Heart left ventricle (tissue), 13 donors: Measurements from ENCODE around the gene FAM241A.
A peak's percentile ranks its signal among the peaks of the same experiment; 100 is the strongest.

Experiments
- POLR2A ChIP-seq, 2 donors: fragments of 450-650 bp; IDR thresholded peaks; one replicate each; pipeline ENCODE4 v1.6.1; 2017; ENCODE audit warnings: antibody characterized with exemption in 2 of 2, mild to moderate bottlenecking in 2 of 2, moderate library complexity in 2 of 2
- TF ChIP-seq, protein P1 (sequence below), 12 donors: fragments of 200-600 bp; sonication (generic) in 4 of 12; IDR thresholded peaks; one replicate each; pipeline versions ENCODE4 v1.5.0 to v1.8.0; 2018 to 2022; ENCODE audit warnings: antibody characterized with exemption in 12 of 12, mild to moderate bottlenecking in 5 of 12
- donor health status: ischemic (EF 13 %, LVEDD 7.1; RV severe dilation, severe dysfunction).
- donor health status: DM: no; HTN: yes; CAD: no.
- donor health status: DM: no; HTN: no; CAD: no.
- donor health status: ischemic (EF 25% LVEDD 6.9; RV normal size, moderate dysfunction).
- donor health status: ischemic (EF 25% LVEDD 5.7; RV mildly dilated, moderate dysfunction).
- donor health status: ischemic (EF 35%, LVEDD 5.7; RV mildly dilated, moderate dysfunction).
- donor health status: nonischemic (EF 11% LVEDD 7.7; RV severe dilation, severe dysfunction).
- donor health status: DM: yes; HTN: yes; CAD: no.
- donor health status: PGD.
- donor health status: ischemic (EF 29% LVEDD 5.4; RV normal size, mild dysfunction).
- donor health status: nonischemic (EF 23%, LVEDD 6.1; RV moderate dilation, normal function).

DNA sequence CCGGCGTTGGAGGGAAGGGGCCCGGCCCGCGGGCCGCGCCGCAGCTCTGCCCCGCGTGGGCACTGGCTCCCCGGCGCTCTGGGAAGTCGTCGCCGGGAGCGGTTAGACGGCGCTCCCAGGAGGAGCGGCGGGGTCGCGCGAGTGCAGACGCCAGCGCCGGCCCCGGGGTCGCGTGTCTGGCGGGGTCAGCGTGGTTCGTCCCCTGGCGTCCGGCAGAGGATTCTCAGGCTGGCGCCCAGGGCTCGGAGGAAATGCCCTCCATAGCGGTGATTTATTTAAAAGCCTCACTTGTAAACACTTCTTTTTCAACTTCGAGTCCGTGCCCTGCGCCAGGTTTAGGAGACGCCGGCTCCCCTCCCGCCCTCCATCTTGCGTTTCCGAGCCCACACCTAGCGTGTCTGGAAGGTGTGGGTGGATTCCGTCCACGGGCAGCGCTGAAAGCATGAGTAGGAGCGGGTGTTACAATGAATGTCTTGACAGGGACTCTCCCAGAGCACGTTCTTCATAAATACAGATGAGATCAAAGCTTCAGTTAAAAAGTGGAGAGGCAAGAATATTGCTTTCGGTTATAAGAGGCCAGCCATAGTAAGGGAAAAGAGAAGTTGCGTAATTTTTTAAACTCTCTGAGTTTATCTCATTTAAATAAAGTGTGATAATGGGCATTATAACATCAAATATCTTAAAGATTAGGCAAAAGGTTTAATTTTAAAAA is 692 bp downstream of the FAM241A start:
- TF ChIP-seq, protein P1, sequence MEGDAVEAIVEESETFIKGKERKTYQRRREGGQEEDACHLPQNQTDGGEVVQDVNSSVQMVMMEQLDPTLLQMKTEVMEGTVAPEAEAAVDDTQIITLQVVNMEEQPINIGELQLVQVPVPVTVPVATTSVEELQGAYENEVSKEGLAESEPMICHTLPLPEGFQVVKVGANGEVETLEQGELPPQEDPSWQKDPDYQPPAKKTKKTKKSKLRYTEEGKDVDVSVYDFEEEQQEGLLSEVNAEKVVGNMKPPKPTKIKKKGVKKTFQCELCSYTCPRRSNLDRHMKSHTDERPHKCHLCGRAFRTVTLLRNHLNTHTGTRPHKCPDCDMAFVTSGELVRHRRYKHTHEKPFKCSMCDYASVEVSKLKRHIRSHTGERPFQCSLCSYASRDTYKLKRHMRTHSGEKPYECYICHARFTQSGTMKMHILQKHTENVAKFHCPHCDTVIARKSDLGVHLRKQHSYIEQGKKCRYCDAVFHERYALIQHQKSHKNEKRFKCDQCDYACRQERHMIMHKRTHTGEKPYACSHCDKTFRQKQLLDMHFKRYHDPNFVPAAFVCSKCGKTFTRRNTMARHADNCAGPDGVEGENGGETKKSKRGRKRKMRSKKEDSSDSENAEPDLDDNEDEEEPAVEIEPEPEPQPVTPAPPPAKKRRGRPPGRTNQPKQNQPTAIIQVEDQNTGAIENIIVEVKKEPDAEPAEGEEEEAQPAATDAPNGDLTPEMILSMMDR (IDR thresholded peaks at IDR 0.05) = peak in 7 of 12 donors; percentile 4 to 43 (median 21)
- no peak for TF ChIP-seq POLR2A (IDR thresholded peaks at IDR 0.05)
